Hematopoietic multipotent progenitor cell (in vitro differentiated cells): Measurements from ENCODE around the gene COL23A1. TPM values are rescaled to one million over a fixed set of nuclear protein-coding genes. Genes with fewer than 3 reads are reported as not detected.

Source experiments
- DNase-seq, 3 donors: peaks; one replicate each; pipeline ENCODE4 v3.0.0-alpha.2; 2011 to 2015; ENCODE audit warnings: low read depth in 2 of 3, low spot score in 2 of 3
- total RNA-seq: library from RNA; depleted of rRNA; stranded (reverse); fragments of >200 nt; gene quantifications from one replicate; pipeline ENCODE4 v1.2.3, GENCODE V29; 2012

Gene COL23A1
- total RNA-seq, 1 donor, result 0.27 TPM

DNA sequence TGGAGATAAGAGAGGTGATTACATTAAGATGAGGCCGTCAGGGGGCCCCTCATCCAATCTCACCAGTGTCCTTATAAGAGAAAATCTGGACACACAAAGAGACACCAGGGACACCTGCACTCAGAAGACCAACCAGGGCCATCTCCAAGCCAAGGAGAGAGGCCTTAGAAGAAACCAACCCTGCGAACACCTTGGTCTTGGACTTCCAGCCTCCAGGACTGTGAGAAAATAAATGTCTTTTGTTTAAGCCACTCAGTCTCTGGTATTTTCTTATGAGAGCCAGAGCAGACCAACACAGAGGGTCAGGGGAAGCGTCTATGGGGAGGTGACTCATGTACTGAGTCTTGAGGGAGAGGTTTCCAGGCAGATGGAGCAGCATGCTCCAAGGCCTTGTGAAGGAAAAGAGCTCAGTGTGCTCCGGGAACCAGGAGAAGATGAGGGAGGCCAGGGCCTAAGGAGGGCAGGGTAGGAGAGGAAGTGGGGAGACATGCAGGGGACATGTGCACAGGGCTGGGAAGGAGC, 363.0 kb downstream of the COL23A1 start:
- DNase-seq, result no peak

DNA sequence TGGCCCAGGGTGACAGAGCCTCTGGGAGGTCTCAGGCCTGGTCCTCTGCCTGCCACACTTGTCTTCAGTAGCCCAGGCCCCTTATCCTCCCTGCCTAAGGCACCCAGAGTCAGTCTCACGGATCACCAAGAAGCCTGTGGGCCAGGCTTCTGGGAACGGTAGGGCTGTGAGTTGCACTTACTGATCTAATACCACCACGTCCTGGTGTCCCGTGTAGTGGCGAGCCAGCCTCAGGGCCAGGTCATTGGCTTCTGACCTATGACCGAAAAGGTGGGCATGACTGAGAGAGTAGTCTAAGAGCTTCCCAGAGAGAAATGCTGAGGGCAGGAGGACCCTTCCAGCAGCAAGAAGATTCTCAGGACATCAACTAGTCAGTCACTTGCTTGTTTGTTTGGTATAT, 365.0 kb downstream of the COL23A1 start:
- no peak for DNase-seq

DNA sequence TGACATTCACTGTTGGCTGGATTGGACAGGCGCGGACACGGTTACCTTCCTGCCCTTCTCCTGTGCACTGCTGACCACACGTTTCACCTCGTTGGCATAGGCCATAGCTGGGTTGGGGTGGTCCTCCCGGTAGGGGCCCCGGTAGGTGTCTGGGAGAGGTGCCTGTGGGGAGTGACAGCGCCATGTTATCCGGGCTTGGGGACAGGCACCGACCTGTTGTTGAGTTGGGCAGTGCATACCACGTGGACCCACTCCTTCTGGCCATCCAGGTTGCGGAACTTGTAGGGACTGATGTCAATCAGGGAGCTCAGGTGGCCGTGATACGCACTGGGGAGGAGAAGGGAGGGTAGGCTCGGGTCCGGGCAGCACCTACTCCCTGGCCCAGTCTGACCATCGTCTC, 365.8 kb downstream of the COL23A1 start:
- no peak for DNase-seq

DNA sequence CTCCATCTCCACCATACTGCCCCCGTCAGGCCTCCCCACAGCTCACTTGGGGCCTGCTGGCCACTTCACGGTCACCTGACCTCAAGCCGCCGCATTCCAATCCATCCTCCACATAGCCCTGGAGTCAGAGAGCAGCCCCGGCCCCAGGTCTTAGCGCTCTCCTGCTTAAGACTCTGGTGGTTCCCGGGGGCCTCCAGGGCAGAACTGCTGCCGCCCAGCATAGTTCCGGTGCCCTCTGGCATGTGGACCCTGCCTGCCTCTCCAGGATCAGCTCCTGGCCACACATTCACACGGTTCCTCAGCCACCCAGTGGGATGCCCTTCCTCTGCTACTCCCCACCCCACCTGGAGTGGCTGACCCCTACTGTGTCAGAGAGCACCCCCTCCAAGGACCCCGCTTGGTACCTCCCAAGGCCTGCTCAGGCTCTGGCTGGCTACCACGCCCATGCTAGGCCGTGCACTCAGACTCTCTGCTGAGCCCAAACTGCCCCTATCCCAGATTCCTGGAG, 366.3 kb downstream of the COL23A1 start:
- DNase-seq, result no peak

DNA sequence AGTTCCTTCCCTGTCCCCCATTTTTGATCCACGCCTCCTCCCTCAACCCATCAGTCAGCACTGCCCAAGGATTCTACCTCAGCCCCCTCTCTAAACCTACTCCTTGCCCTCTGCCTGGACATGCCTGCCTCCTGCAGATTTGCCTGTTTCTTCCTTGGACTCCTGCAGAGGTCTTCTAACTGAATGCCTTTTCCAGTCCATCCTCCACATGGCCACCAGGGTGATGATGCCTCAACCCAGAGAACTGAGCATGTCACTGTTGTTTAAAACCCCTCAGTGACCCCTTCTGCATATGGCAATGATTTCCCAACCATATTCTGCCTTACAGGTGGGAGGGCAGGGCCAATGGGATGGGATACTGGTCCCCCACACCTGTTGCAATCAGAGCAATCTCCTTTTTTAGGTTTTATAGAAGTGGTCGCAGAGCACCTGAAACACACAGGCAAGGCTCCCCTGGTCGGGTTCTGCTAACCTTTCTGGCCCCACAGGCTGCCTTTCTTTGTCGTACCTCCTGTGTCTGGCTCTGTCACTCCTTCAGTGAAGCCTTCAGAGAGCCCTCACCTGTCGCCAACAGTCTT, 366.9 kb downstream of the COL23A1 start:
- no peak for DNase-seq

DNA sequence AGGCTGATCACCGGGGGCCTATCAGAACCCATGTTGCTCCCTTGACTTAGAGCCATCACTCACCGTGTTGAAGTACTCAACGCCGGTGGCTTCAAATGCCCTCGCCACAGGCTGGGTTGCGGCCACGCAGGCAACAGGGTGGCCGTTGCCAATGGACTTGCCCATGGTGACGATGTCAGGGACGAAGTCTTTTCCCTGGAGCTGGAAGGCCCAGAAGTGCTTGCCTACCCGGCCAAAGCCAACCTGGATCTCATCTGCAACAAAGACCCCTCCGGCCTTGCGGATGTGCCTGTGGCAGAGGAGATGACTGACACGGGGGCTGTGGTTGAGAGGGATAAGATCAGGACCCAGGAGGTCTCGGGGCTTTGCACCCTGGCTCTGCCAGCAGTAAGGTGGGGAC, 367.9 kb downstream of the COL23A1 start:
- DNase-seq, result no peak

DNA sequence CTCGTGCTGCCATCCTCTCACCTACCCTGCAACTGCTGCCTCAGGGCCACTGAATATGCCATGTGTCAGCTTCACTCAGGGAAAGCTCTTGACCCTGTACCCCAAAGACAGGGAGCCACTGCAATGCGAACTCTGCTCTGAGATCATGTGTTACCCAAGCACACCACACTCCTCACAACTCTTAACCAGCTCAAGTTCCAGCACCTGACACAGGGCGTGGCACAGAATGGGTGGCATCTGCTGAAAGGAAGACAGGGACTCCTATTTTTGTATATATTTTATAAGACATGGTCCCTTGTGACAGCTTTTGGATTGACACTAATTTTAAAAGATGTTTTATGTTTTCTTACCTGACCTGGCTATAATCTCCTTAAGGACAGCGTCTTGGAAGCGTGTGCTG, 368.3 kb downstream of the COL23A1 start:
- DNase-seq, result no peak

DNA sequence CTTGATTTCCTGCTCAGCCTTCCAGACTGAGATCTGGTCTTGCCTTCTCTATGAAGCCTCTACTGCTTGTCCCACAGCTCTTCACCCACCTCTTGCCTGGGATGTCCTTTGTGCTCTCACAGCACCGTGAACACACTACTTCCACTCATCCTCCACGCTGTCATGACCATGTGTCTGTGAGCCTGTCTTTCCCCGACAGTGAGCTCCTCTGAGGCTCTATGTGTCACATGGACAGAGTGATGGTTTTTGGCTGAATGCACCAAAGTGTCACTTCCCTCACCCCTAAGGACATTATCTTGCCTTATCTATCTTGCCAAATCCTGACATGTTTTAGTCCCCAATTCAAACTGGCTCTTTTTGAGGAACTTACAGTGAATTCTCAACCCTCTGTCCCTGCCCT, 368.9 kb downstream of the COL23A1 start:
- DNase-seq, result no peak

DNA sequence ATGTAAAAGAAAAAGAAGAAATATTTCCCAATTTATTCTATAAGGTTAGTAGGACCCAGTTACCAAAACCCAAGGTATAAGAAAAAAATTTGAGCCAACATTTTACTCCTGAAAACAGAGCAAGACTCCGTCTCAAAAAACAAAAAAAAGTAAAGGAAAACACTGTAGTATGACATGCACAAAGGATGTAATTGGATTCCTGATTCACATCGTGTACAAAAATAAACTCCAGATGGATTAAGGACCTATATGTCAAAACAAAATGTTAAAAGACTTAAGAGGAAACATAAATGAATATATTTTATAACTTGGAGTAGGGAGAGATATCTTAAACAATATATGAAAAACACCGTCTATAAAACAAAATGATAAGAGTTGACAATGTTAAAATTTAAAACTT, 371.4 kb downstream of the COL23A1 start:
- DNase-seq, result no peak

DNA sequence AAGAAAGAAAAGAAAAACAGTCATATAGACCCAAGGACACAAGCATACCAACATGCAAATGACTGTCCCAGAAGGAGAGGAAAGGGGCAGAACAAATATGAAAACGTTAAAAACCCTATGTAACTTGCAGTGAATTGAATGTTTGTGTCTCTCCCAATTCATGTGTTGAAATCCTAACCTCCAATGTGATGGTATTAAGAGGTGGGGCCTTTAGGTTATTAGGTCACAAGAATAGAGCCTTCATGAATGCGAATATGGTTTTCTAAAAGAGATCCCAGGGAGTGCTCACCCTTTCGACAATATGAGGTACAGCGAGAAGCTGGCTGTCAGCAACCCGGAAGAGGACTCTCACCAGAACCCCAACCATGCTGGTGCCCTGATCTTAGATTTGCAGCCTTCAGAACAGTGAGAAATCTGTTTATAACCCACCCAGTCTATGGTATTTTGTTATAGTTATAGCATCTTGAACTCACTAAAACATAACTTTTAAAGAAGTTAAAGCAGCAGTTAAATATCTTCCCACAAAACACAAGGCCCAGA, 371.9 kb downstream of the COL23A1 start:
- DNase-seq, result no peak

DNA sequence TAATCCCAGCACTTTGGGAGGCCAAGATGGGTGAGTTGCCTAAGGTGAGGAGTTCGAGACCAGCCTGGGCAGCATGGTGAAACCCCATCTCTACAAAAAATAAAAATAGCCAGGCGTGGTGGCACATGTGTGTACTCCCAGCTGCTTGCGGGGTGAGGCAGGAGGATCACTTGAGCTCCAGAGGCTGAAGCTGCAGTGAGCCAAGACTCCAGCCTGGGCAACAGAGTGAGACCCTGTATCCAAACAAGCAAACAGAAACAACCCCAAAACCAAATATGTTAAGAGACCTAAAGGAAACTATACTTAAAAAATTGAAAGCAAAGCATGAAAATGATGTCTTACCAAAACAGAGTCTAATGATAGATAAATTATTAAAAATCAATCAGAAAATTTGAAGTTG, 373.4 kb downstream of the COL23A1 start:
- DNase-seq, result no peak

DNA sequence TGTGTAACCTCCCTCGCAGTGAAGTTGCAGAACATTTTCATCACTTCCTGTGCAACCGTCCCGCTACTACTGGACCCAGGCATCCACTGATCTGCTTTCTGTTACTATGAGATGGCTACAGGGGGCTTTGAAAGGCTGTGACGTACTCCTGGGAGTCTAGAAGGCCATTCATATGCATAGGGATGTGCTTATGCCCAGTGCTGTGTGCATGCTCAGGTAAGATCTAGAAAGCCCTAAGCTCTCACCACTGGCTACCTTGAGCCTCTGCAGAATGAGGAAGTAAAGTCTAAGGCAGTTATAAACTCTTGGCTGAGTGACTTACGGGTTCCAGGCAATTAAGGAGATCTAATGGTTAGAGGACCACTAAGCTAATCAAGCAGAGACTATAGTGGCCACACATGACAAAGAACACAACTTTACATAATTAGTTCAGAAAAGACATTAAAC, 374.1 kb downstream of the COL23A1 start:
- peak in 1 of 3 donors; percentile 44 for DNase-seq

DNA sequence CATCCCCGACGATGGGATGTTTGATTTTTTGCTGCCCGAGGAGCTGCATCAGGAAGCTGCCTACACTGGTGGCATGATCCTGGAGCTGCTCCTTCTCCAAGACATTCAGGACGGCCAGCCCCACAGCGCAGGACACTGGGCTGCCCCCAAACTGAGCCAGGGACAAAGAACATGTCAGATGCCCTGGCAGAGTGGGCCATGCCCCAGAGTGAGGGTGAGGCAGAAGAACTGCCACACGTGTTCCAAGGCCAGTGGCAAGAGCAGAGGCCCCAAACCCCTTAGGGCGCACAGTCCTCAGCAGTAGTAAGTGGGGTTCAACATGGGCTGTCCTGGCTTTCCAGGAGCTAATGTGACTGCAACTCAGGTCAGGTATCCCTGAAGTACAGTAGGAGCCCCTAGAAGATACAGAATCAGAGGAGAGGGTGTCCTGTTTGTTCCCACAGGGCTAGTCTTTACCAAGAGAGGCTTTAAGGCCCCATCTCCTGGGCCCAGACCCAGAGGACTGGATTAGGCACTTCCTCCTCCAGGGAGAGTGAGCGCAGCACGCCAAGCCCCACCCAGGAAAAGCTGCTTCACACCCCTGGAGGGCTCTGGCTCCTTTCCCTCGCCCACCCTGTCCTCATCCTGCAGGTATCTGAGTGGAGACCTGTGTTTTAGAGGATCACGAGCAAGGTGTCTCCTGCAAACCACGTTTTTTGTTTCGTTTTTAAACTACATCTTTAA, 374.8 kb downstream of the COL23A1 start:
- no peak for DNase-seq

DNA sequence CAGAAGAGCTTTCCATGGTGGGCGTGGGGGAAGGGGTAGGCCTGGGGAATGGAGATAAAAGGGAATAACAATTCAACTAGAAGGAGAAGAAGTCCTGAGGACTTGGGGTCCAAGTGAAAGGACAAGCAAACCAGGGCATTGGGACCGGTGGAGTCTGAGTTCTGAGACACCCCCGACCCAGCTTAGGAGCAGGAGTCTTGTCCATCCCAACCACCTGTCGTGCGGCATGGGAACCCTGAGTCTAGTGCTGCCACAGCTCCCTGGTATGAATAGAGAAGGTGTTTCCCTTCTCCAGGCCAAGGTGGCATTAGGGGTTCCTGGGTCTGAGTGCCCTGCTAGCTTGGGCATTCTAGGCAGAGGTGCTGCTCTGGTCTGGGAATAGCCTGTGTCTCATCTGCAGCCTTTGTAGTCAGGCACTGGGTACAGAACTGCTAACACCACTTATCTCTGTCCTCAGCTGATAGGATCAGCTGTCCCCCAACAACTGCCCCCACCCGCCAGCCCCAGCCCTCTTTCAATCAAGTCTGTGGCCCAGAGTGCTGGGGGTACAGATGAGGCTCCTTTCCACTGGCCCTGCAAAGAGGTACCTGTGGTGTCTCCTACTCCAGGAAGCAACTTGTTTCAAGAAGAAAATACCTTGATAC, 375.9 kb downstream of the COL23A1 start:
- no peak for DNase-seq

DNA sequence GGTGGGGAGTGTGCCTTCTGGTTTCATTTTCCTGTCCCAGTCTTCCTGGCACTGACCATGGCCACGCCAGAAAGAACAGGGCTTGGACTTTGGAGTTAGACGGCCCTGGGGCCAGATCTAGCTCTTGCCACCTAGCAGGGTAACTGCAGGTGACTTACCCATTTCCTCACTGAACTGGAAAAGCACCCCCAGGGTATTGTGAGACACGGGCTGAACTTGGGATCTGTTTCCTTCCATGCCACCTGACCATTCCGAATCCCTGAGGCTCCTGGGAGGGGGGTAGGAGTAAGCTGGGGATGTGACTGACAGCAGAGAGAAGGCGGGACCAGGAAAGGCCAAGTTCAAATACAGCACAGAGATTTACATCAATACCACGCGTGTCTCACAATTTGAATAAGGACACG, 376.4 kb downstream of the COL23A1 start:
- no peak for DNase-seq

DNA sequence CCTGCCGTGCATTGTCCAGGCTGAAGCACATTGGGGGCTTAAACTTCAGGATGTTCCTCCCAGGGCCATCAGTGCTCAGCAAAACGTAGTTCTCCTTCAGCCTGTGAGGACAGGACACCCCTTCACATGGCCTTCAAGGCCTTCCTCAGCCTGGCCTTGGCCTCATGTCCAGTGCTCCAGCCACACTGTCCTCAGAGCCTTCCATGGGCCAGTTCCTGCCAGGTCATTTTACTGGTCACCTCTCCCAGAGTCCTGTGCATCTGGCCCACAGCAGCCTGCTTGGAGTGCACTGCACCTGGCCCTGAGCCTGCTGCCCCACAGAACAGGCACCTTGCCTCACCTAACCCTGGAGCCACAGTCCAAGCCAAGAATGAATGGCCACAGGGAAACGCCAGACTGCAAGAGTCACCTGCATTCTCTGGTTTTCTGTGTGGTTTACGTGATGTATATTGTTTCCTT, 377.2 kb downstream of the COL23A1 start:
- DNase-seq, result no peak

DNA sequence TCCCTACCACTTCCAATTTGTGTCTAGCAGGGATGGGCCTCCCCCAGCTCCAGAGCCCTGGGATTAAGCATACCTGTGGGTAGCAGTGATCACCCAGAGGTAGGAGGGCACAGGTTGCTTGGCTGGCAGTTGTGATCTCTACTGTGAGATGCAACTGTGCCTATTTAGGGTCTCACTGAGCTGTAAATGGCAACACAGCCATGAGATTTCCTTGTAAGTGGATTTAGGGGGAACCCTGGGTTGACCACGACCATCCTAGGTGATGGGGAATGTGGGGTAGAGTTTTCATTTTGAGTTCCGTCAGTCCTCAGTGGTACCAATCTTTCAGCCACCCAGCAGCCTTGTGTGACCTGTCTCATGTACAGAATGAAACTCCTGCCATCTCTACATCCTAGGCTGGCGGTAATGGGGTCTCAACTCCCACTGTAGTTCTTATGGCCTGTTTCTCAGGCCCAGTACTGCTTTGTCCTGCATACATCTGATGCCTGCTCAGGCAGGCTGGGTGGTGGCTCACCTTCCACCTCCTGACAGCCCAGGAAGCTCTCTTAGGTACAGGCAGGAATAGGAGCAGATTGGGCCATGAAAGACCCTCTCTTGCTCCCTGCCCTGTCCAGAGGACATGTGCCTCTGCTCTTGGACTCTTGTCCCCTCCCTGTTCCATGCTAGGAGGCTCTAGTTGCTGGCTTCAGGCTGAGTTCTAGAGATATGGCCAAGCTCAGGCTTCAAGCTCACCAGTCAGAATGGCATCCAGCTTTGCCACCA, 377.8 kb downstream of the COL23A1 start:
- DNase-seq, result no peak

DNA sequence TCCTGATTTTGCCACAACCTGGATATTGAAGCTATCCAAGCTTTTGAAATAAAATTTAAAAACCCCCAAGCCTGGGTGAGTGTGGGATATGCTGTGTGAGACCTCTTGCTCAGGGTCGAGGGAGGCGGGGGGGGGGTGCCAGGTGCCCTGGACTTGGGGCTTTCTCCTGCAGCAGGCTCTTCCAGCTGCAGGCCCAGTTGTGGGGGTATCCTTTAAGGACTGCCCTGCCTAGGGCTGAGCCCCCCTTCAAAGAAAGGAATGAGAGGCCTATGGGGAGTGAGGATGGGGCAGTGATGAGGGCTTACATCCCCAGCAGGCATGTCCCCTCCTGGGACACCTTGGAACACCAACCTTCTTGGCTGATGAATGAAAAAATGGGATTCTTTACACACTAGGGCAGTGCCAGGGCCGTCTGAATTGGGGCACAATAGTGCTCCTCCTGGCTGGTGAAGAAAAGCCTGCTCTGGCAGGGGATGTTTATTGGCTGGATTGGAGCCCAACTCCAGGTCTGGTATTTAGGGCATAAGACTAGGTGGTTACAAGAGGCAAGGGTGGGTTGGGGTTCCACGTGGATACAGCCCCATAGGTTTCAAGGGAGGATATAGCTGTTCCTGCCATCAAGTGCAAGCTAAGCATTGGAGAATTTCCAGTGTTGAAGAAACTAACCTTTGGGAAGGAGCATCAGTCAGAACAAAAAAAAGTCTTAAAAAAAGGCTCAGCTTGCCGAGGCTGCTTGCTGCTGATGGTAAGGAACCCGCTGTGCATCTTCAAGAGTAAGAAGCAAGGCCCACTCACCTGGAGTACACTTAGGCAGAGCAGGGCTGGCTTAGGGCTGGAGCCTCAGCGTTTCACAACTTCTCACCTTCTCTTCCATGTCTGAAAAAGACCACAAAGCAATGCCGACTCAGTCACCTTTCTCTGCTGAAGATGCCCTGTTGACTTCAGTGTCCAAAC, 378.8 kb downstream of the COL23A1 start:
- no peak for DNase-seq

DNA sequence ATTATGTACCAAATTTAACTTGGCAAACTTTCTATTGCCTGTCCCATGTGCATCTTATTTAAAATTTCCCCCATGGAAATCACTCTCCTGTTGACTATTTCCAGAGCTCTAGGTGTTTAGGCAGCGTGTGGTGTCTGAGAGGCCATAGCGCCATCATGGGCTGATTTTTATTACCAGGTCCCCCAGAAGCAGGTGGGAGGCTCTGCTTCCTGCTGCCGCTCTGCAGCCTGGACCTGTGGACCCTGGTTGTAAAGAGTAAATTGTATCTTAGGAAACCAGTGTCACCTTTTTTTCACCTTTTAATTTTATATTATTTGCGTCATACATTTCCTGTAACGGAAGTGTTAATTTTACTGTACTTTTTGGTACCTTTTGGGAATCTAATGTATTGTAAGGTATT, 379.5 kb downstream of the COL23A1 start:
- no peak for DNase-seq
